Measurements from ENCODE around the gene STARD3.

Gene STARD3

GRCh38 chr17:39684369-39685192, 47.6 kb downstream of the STARD3 start:
- no peak overlapping the region for H3K4me3 ChIP-seq (ENCODE audit: low read length)
- TF ChIP-seq CTCF (conservative IDR thresholded peaks at IDR 0.05; ENCODE audit: low read depth, low read length) = no peak
- no peak for DNase-seq (ENCODE audit: low read depth)

GRCh38 chr17:39687101-39687545, 50.2 kb downstream of the STARD3 start:
- TF ChIP-seq CTCF (conservative IDR thresholded peaks at IDR 0.05; ENCODE audit: low read depth, low read length) = no peak
- H3K4me3 ChIP-seq (ENCODE audit: low read length) = peak overlapping the region; percentile 73
- DNase-seq (ENCODE audit: low read depth) = no peak

GRCh38 chr17:39687546-39688474, 50.9 kb downstream of the STARD3 start, which contains the start of gene PGAP3:
Gene PGAP3, minus strand, starts transcription at chr17:39688057. Its CDS starts 43 bp downstream, at chr17:39688014.
- TF ChIP-seq CTCF (conservative IDR thresholded peaks at IDR 0.05; ENCODE audit: low read depth, low read length) = no peak
- peak; percentile 52 for DNase-seq (ENCODE audit: low read depth)
- H3K4me3 ChIP-seq (ENCODE audit: low read length) = peak within 1 kb of the TSS; percentile 73

GRCh38 chr17:39688475-39688835, 51.5 kb downstream of the STARD3 start:
- TF ChIP-seq CTCF (conservative IDR thresholded peaks at IDR 0.05; ENCODE audit: low read depth, low read length) = no peak
- DNase-seq (ENCODE audit: low read depth) = no peak
- peak overlapping the region; percentile 73 for H3K4me3 ChIP-seq (ENCODE audit: low read length)

- no peak for TF ChIP-seq CTCF (conservative IDR thresholded peaks at IDR 0.05; ENCODE audit: low read depth, low read length)
- H3K4me3 ChIP-seq (ENCODE audit: low read length) = peak overlapping the region; percentile 73
- DNase-seq (ENCODE audit: low read depth) = no peak
Measured at GRCh38 chr17:39688945-39689344, 52.0 kb downstream of the STARD3 start.

GRCh38 chr17:39694593-39694992, 57.6 kb downstream of the STARD3 start:
- H3K4me3 ChIP-seq (ENCODE audit: low read length) = no peak overlapping the region
- no peak for TF ChIP-seq CTCF (conservative IDR thresholded peaks at IDR 0.05; ENCODE audit: low read depth, low read length)
- no peak for DNase-seq (ENCODE audit: low read depth)
